NB4 (cell line): ENCODE data around the gene NUDCD3.

Experiments
- MYC ChIP-seq: IDR thresholded peaks from 2 replicates; pipeline ENCODE4 v1.6.1; 2011; ENCODE audit warnings: low read depth, low read length
- POLR2A ChIP-seq: IDR thresholded peaks from 2 replicates; pipeline ENCODE4 v1.6.1; 2011; ENCODE audit warnings: mild to moderate bottlenecking; ENCODE audit not compliant: insufficient read length; ENCODE audit errors: extremely low read depth
- TF ChIP-seq, protein P1 (sequence below): IDR thresholded peaks from one replicate; pipeline ENCODE4 v1.5.1; 2012; ENCODE audit warnings: low read depth, low read length
- TF ChIP-seq, protein P2 (sequence below): IDR thresholded peaks from 2 replicates; pipeline ENCODE4 v1.6.1; 2011; ENCODE audit warnings: low read depth, low read length

DNA sequence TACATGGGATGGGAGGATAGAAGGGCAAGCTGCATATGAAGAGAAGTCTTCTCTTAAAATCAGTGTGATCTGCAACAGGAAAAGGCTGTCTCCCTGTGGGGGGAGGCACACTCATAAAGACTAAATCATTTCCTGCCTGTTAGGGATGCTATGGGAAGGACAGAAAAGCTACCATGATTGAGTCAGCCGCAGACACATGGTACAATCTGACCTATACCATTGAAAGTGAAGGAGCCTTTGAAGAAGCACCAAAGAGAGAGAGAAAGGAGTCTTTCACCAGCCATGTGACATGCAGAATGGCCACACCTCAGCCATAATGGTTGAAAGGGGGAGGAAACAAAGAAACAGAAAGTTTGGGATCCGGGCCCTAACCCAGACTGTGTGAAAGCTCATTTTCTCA lies 29.1 kb downstream of the NUDCD3 start:
- TF ChIP-seq, protein P1, sequence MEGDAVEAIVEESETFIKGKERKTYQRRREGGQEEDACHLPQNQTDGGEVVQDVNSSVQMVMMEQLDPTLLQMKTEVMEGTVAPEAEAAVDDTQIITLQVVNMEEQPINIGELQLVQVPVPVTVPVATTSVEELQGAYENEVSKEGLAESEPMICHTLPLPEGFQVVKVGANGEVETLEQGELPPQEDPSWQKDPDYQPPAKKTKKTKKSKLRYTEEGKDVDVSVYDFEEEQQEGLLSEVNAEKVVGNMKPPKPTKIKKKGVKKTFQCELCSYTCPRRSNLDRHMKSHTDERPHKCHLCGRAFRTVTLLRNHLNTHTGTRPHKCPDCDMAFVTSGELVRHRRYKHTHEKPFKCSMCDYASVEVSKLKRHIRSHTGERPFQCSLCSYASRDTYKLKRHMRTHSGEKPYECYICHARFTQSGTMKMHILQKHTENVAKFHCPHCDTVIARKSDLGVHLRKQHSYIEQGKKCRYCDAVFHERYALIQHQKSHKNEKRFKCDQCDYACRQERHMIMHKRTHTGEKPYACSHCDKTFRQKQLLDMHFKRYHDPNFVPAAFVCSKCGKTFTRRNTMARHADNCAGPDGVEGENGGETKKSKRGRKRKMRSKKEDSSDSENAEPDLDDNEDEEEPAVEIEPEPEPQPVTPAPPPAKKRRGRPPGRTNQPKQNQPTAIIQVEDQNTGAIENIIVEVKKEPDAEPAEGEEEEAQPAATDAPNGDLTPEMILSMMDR, result no peak
- TF ChIP-seq, protein P2, sequence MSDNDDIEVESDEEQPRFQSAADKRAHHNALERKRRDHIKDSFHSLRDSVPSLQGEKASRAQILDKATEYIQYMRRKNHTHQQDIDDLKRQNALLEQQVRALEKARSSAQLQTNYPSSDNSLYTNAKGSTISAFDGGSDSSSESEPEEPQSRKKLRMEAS, result peak; percentile 69
- TF ChIP-seq POLR2A, result no peak
- TF ChIP-seq MYC, result no peak
